GM12878 (cell line): ENCODE data around the gene FKBP6. TPM values are rescaled to one million over a fixed set of nuclear protein-coding genes. Genes with fewer than 3 reads are reported as not detected.

Source experiments
- ATAC-seq: fragments of 200-7000 bp; cut with Tn5 transposase; 3 replicates; pipeline ENCODE4 v1.9.1; 2020; ENCODE audit warnings: mild to moderate bottlenecking, moderate library complexity
- BruUV-seq: library from RNA; stranded (reverse); fragments of 400-500 nt; replicated peaks from 2 replicates; lab custom pipeline; 2021; lab: Mats Ljungman, UMichigan
- CTCF ChIA-PET: fragments of 300-600 bp; sonication (Branson Sonifier 250); formaldehyde crosslinking; extraction: SDS; loops from one replicate; lab custom pipeline; 2021; ENCODE audit warnings: inconsistent platforms; lab: Yijun Ruan, JAX
- POLR2A ChIA-PET: fragments of 350-600 bp; formaldehyde crosslinking; extraction: SDS; loops from one replicate; lab custom pipeline; 2021; ENCODE audit warnings: inconsistent platforms; lab: Charles Lee
- RAD21 ChIA-PET: fragments of 300-600 bp; sonication (Branson Sonifier 250); formaldehyde crosslinking; loops from one replicate; lab custom pipeline; 2023; ENCODE audit warnings: antibody characterized with exemption; ENCODE audit not compliant: unreplicated experiment; lab: Charles Lee
- SMC1A ChIA-PET: fragments of 300-600 bp; sonication (Branson Sonifier 250); formaldehyde crosslinking; loops from one replicate; lab custom pipeline; 2023; ENCODE audit not compliant: unreplicated experiment, uncharacterized antibody; lab: Charles Lee
- DNase-seq: peaks from one replicate; pipeline ENCODE4 v3.0.0-alpha.2; 2011; ENCODE audit warnings: low read depth, low spot score
- FAIRE-seq: peaks from 3 replicates; lab custom pipeline; 2011; peaks lifted over from hg19 to GRCh38; lab: Jason Lieb, UNC
- H2AFZ ChIP-seq: 2 replicates; pipeline ENCODE4 v1.6.0; 2011; ENCODE audit warnings: low read depth, low read length, control low read depth; ENCODE audit not compliant: control insufficient read depth
- H3K27ac ChIP-seq: 2 replicates; pipeline ENCODE4 v1.5.1; 2011; ENCODE audit warnings: control low read depth; ENCODE audit not compliant: control insufficient read depth, insufficient read depth
- H3K27me3 ChIP-seq, 2 experiments: replicated peaks in 1 of 2; 2 replicates each; pipeline versions ENCODE4 v1.6.0 to v1.6.1; 2011; ENCODE audit warnings: low read length in 1 of 2; ENCODE audit not compliant: control insufficient read depth in 2 of 2, insufficient read depth in 2 of 2
- H3K36me3 ChIP-seq, 2 experiments: 2 replicates each; pipeline ENCODE4 v1.5.1; 2011; ENCODE audit warnings: low read length in 1 of 2; ENCODE audit not compliant: control insufficient read depth in 2 of 2, insufficient read depth in 2 of 2
- H3K4me1 ChIP-seq: 2 replicates; pipeline ENCODE4 v1.6.1; 2011; ENCODE audit warnings: mild to moderate bottlenecking, low read length, moderate library complexity, mixed read lengths; ENCODE audit not compliant: control insufficient read depth, insufficient read depth
- H3K4me2 ChIP-seq: 2 replicates; pipeline ENCODE4 v1.6.0; 2011; ENCODE audit warnings: control low read depth; ENCODE audit not compliant: control insufficient read depth, insufficient read depth
- H3K4me3 ChIP-seq: fragments of 200-600 bp; sonication (generic); 2 replicates; pipeline ENCODE4 v1.5.1; 2016
- H3K79me2 ChIP-seq: 2 replicates; pipeline ENCODE4 v1.6.0; 2011; ENCODE audit warnings: low read length; ENCODE audit not compliant: control insufficient read depth, insufficient read depth
- H3K9ac ChIP-seq: 2 replicates; pipeline ENCODE4 v1.8.0; 2011; ENCODE audit warnings: low read length, control low read depth, mixed read lengths; ENCODE audit not compliant: control insufficient read depth, insufficient read depth
- H3K9me3 ChIP-seq: replicated peaks from 3 replicates; pipeline ENCODE4 v1.5.1; 2011; ENCODE audit warnings: mild to moderate bottlenecking, low read length; ENCODE audit not compliant: control insufficient read depth, insufficient read depth
- H4K20me1 ChIP-seq: 2 replicates; pipeline ENCODE4 v1.6.0; 2011; ENCODE audit not compliant: control insufficient read depth, insufficient read depth
- ATF7 ChIP-seq: fragments of 450-650 bp; IDR thresholded peaks from 2 replicates; pipeline ENCODE4 v1.6.1; 2016; ENCODE audit warnings: low read depth, mild to moderate bottlenecking
- CHD1 ChIP-seq: IDR thresholded peaks from 2 replicates; pipeline ENCODE4 v1.6.1; 2012; ENCODE audit warnings: low read depth, low read length, improper control_type of control experiment
- CREM ChIP-seq: IDR thresholded peaks from 2 replicates; pipeline ENCODE4 v1.6.1; 2014; ENCODE audit warnings: antibody characterized with exemption, low read depth
- FOS ChIP-seq: IDR thresholded peaks from 3 replicates; pipeline ENCODE4 v1.6.1; 2011; ENCODE audit warnings: borderline replicate concordance; ENCODE audit not compliant: insufficient read length; ENCODE audit errors: extremely low read depth
- FOXK2 ChIP-seq: fragments of 450-650 bp; IDR thresholded peaks from 2 replicates; pipeline ENCODE4 v1.6.1; 2017; ENCODE audit warnings: mild to moderate bottlenecking, moderate library complexity
- GABPA ChIP-seq: IDR thresholded peaks from 2 replicates; pipeline ENCODE4 v1.6.1; 2014; ENCODE audit warnings: antibody characterized with exemption, low read depth, mild to moderate bottlenecking, inconsistent platforms
- HDAC2 ChIP-seq: fragments of 200-600 bp; sonication (generic); IDR thresholded peaks from 2 replicates; pipeline ENCODE4 v1.6.1; 2017
- JUNB ChIP-seq: IDR thresholded peaks from 2 replicates; pipeline ENCODE4 v1.6.1; 2016; ENCODE audit warnings: antibody characterized with exemption, mild to moderate bottlenecking
- MXI1 ChIP-seq: fragments of 150-350 bp; IDR thresholded peaks from 2 replicates; pipeline ENCODE4 v1.6.1; 2011; ENCODE audit warnings: low read depth, mild to moderate bottlenecking, inconsistent platforms, low read length, improper control_type of control experiment
- PAX5 ChIP-seq: IDR thresholded peaks from 2 replicates; pipeline ENCODE4 v1.6.1; 2011; ENCODE audit warnings: low read depth, low read length, borderline replicate concordance
- POLR2A ChIP-seq: IDR thresholded peaks from 2 replicates; pipeline ENCODE4 v1.6.1; 2011; ENCODE audit warnings: low read depth, mild to moderate bottlenecking, low read length
- RAD51 ChIP-seq: fragments of 450-650 bp; IDR thresholded peaks from 2 replicates; pipeline ENCODE4 v1.6.1; 2016; ENCODE audit warnings: moderate library complexity, mild to moderate bottlenecking, inconsistent platforms
- RCOR1 ChIP-seq: conservative IDR thresholded peaks from 2 replicates; pipeline ENCODE4 v1.6.1; 2012; ENCODE audit warnings: low read depth, low read length, improper control_type of control experiment
- RELA ChIP-seq: fragments of 450-650 bp; IDR thresholded peaks from 2 replicates; pipeline ENCODE4 v1.8.0; 2014; ENCODE audit warnings: borderline replicate concordance; ENCODE audit not compliant: partially characterized antibody
- SMAD5 ChIP-seq: IDR thresholded peaks from 2 replicates; pipeline ENCODE4 v1.6.1; 2016; ENCODE audit warnings: antibody characterized with exemption, low read depth
- SREBF1 ChIP-seq: IDR thresholded peaks from 2 replicates; pipeline ENCODE4 v1.6.1; 2012; ENCODE audit warnings: mild to moderate bottlenecking, low read length
- YY1 ChIP-seq: IDR thresholded peaks from 2 replicates; pipeline ENCODE4 v1.6.1; 2011; ENCODE audit warnings: low read depth, mild to moderate bottlenecking, low read length
- ZNF384 ChIP-seq: IDR thresholded peaks from 2 replicates; pipeline ENCODE4 v1.6.1; 2012; ENCODE audit warnings: low read depth, mild to moderate bottlenecking, low read length, improper control_type of control experiment, borderline replicate concordance
- ZNF687 ChIP-seq: fragments of 450-650 bp; IDR thresholded peaks from 2 replicates; pipeline ENCODE4 v1.6.1; 2017; ENCODE audit warnings: mild to moderate bottlenecking, moderate library complexity
- ZSCAN29 ChIP-seq: fragments of 450-650 bp; IDR thresholded peaks from 2 replicates; pipeline ENCODE4 v1.6.1; 2017; ENCODE audit warnings: mild to moderate bottlenecking, moderate library complexity
- WGBS: methylation state at CpG from one replicate; pipeline ENCODE4 v1.1.6; 2016; ENCODE audit warnings: low lambda C conversion rate; ENCODE audit not compliant: insufficient replicate concordance, insufficient coverage; ENCODE audit errors: missing lambda C conversion rate; 5-methylcytosine and 5-hydroxymethylcytosine counted together
- in situ Hi-C: fragments of 300-500 bp; cut with MboI; formaldehyde crosslinking; loops from 9 replicates; pipeline ENCODE4 v1.14.3; 2018; ENCODE audit warnings: mixed read lengths
- intact Hi-C: fragments of 100-400 bp; cut with micrococcal nuclease; formaldehyde crosslinking; loops from one replicate; pipeline ENCODE4 v1.14.2; 2022; ENCODE audit not compliant: unreplicated experiment
- polyA plus RNA-seq, 11 experiments: library from polyadenylated mRNA; depleted of rRNA in 4 of 11; unstranded in 6 of 11; stranded (reverse) in 5 of 11; fragments of >200 nt; fragmentation: Nextera tagmentation in 4 of 11; fragmentation: Illumina TruSeq in 1 of 11; extraction: Ambion mirVana in 4 of 11; extraction: Trizol in 1 of 11; gene quantifications; 1 replicate in 1 of 11; 2 replicates in 10 of 11; pipeline versions ENCODE4 v1.2.1 to v1.2.3, GENCODE V29; 2011 to 2016; ENCODE audit warnings: inconsistent platforms in 2 of 11, missing spikeins in 2 of 11, low read depth in 1 of 11
- total RNA-seq, 4 experiments: library from RNA; depleted of rRNA in 3 of 4; stranded (reverse); fragments of >200 nt in 3 of 4; fragmentation: Illumina TruSeq in 1 of 4; extraction: Trizol in 1 of 4; gene quantifications; 2 replicates each; pipeline versions ENCODE4 v1.2.1 to v1.2.3, GENCODE V29; 2013 to 2021
- TF ChIP-seq, protein P1 (sequence below): fragments of 450-650 bp; IDR thresholded peaks from 2 replicates; pipeline ENCODE4 v1.6.1; 2017; ENCODE audit warnings: mild to moderate bottlenecking

Gene FKBP6
- total and polyA plus RNA-seq, 10 of the 15 experiments (the other 5 are each of a cell fraction or from before 2014, with no cell fraction given) = not detected

DNA sequence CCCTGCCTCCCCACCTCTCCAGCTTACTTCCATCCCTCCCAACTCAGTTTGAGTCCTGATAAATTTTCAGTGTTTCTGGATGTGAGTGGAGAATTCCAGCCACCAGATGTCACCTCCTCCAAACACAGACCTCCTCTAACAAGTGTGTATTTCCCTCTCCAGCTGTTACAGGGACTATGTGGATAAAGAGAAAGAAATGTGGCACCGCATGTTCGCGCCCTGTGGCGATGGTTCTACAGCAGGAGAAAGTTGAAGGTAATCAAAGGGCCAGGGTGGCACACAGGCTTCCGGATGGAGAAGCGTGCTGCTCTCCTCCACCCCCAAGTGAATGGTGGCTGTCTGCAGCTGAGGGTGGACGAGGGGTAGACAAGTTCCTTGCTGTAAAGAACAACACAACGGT is 14.7 kb downstream of the FKBP6 start (continued):
- TF ChIP-seq HDAC2 (no peak), MXI1 (no peak)
- TF ChIP-seq, all 136 proteins: peak for 0

DNA sequence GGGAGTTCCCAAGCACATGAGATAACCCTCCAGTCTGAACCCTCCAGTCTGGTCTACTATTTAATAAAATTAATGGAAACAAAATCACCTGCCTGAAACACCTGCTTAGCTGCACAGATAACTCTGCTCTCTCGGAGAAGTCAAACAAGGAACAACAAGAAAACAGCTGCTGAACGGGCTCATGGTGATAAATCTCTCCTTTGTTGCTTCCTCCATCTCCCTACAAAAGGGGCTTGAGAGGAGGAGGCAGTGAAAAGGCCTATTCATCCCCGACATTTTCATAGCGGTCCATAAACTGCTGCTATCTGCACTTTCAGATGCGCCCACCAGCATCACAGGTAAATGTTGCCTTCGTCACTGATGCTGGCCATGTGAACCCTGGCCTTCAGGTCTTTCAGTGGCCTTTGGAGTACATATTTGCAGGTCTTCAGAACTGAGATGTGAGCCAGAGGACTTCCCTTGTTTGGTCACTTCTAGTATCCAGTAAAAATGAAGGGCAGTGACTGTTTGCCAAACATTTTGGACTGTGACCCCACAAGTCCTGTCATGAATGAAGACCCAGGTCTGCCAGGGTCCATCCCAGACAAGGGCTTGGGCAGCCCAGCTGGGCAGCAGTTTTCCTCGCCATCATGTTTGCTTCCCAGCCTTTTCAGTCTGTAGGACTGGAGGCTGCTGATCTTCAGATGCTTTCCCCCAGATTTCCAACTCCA is 15.9 kb downstream of the FKBP6 start:
- Histone ChIP-seq H4K20me1 (no peaks in the 10 kb centered on the region), H3K9me3 (no peaks in the 10 kb centered on the region), H3K36me3 (no peaks in the 10 kb centered on the region), H3K27me3 (no peaks in the 10 kb centered on the region; a peak in 1 of 4 replicates), H3K4me3 (no peak overlapping the region), H3K27ac (no peak overlapping the region), H3K9ac (no peak overlapping the region), H3K4me1 (no peaks in the 10 kb centered on the region), H2AFZ (no peak overlapping the region), H3K4me2 (no peak overlapping the region), H3K79me2 (no peaks in the 10 kb centered on the region)
- SMC1A ChIA-PET = interaction anchor here (1.2 kb wide), 1 partner anchor 109 kb away, joined by 3 read pairs; no protein-coding TSS in a partner anchor
- POLR2A ChIA-PET = no interaction called here
- CTCF ChIA-PET = no interaction called here
- ATAC-seq (no peak), FAIRE-seq (no peak), DNase-seq (no peak)
- BruUV-seq = no TSS peak
- RAD21 ChIA-PET = no interaction called here
- in situ Hi-C loops (no loop called here), intact Hi-C loops (no loop called here)
- TF ChIP-seq, protein P1, sequence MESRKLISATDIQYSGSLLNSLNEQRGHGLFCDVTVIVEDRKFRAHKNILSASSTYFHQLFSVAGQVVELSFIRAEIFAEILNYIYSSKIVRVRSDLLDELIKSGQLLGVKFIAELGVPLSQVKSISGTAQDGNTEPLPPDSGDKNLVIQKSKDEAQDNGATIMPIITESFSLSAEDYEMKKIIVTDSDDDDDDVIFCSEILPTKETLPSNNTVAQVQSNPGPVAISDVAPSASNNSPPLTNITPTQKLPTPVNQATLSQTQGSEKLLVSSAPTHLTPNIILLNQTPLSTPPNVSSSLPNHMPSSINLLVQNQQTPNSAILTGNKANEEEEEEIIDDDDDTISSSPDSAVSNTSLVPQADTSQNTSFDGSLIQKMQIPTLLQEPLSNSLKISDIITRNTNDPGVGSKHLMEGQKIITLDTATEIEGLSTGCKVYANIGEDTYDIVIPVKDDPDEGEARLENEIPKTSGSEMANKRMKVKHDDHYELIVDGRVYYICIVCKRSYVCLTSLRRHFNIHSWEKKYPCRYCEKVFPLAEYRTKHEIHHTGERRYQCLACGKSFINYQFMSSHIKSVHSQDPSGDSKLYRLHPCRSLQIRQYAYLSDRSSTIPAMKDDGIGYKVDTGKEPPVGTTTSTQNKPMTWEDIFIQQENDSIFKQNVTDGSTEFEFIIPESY = no peak
- TF ChIP-seq RAD51 (no peak), YY1 (no peak), SREBF1 (no peak), SMAD5 (no peak), RELA (no peak), CREM (no peak), FOS (no peak), RCOR1 (no peak), ZSCAN29 (no peak), GABPA (no peak), PAX5 (no peak), ZNF384 (no peak), ZNF687 (no peak), CHD1 (no peak), JUNB (no peak), POLR2A (no peak), ATF7 (no peak), FOXK2 (no peak)
- 48% methylated on average over 7 of the region's 7 CpGs for WGBS
